ENCODE data around the gene LEPROT. TPM values are rescaled to one million over a fixed set of nuclear protein-coding genes. Genes with fewer than 3 reads are reported as not detected.

The LEPROT gene
- total and polyA plus RNA-seq, 2 experiments from 2014 or later, result 22.9 to 24.9 TPM

DNA sequence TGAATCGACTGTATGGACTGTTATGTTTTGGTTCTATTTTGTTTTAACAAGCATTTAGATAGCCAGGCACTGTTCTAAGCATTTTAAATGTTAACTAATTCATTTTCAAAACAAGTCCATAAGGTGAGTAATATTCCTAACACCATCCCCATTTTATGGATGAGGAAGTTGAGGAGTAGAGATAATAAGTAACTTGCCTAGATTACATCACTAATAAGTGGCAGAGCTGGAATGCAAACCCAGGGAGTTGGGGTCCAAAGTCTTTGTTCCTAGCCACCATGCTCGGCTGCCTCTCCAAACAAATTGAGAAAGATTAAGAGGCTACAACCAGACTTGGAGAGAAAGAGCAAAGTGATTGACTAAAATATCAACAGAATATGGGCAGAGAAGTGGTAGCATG lies 12.6 kb upstream of the LEPROT start:
- DNase-seq (ENCODE audit: low spot score) (no peak), ATAC-seq (no peak)
- no peak overlapping the region for H3K4me2 ChIP-seq
- peaks cover 8% of the 10 kb centered on the region for H3K4me1 Mint-ChIP-seq
- no peak overlapping the region for H2AFZ ChIP-seq
- no peaks in the 10 kb centered on the region for H3K27me3 Mint-ChIP-seq (ENCODE audit: insufficient read depth, low read depth, poor library complexity)
- H3K36me3 ChIP-seq (ENCODE audit: insufficient read depth), result no peaks in the 10 kb centered on the region
- H3K9me2 ChIP-seq (ENCODE audit: insufficient read depth), result no peaks in the 10 kb centered on the region
- H3K27ac Mint-ChIP-seq, result no peak overlapping the region
- no peaks in the 10 kb centered on the region for H3K27me3 ChIP-seq (ENCODE audit: insufficient read depth)
- no peaks in the 10 kb centered on the region for H3K79me2 ChIP-seq (replicated peaks; ENCODE audit: insufficient read depth)
- TF ChIP-seq, protein P1, sequence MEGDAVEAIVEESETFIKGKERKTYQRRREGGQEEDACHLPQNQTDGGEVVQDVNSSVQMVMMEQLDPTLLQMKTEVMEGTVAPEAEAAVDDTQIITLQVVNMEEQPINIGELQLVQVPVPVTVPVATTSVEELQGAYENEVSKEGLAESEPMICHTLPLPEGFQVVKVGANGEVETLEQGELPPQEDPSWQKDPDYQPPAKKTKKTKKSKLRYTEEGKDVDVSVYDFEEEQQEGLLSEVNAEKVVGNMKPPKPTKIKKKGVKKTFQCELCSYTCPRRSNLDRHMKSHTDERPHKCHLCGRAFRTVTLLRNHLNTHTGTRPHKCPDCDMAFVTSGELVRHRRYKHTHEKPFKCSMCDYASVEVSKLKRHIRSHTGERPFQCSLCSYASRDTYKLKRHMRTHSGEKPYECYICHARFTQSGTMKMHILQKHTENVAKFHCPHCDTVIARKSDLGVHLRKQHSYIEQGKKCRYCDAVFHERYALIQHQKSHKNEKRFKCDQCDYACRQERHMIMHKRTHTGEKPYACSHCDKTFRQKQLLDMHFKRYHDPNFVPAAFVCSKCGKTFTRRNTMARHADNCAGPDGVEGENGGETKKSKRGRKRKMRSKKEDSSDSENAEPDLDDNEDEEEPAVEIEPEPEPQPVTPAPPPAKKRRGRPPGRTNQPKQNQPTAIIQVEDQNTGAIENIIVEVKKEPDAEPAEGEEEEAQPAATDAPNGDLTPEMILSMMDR (conservative IDR thresholded peaks at IDR 0.05; ENCODE audit: low read depth in 2 of 2), result no peak
- TF ChIP-seq REST (IDR thresholded peaks at IDR 0.05; ENCODE audit: unreplicated experiment) (no peak), ZNF331 (CRISPR knock-in tag; IDR thresholded peaks at IDR 0.05; ENCODE audit: low read depth) (no peak), POLR2AphosphoS5 (IDR thresholded peaks at IDR 0.05; ENCODE audit: low read depth) (no peak), STAT1 (IDR thresholded peaks at IDR 0.05; ENCODE audit: unreplicated experiment) (no peak), JUNB (IDR thresholded peaks at IDR 0.05; ENCODE audit: unreplicated experiment) (no peak), ZNF114 (CRISPR knock-in tag; IDR thresholded peaks at IDR 0.05) (no peak), CREB1 (CRISPR knock-in tag; IDR thresholded peaks at IDR 0.05; ENCODE audit: low read depth) (no peak), EZH2phosphoT487 (IDR thresholded peaks at IDR 0.05; ENCODE audit: unreplicated experiment) (no peak), NANOG (IDR thresholded peaks at IDR 0.05; ENCODE audit: borderline replicate concordance) (no peak), EZH2 (IDR thresholded peaks at IDR 0.05; ENCODE audit: low read depth, unreplicated experiment) (no peak)
- TF ChIP-seq, protein P2, sequence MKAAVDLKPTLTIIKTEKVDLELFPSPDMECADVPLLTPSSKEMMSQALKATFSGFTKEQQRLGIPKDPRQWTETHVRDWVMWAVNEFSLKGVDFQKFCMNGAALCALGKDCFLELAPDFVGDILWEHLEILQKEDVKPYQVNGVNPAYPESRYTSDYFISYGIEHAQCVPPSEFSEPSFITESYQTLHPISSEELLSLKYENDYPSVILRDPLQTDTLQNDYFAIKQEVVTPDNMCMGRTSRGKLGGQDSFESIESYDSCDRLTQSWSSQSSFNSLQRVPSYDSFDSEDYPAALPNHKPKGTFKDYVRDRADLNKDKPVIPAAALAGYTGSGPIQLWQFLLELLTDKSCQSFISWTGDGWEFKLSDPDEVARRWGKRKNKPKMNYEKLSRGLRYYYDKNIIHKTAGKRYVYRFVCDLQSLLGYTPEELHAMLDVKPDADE (IDR thresholded peaks at IDR 0.05), result no peak
- TF ChIP-seq, protein P3, sequence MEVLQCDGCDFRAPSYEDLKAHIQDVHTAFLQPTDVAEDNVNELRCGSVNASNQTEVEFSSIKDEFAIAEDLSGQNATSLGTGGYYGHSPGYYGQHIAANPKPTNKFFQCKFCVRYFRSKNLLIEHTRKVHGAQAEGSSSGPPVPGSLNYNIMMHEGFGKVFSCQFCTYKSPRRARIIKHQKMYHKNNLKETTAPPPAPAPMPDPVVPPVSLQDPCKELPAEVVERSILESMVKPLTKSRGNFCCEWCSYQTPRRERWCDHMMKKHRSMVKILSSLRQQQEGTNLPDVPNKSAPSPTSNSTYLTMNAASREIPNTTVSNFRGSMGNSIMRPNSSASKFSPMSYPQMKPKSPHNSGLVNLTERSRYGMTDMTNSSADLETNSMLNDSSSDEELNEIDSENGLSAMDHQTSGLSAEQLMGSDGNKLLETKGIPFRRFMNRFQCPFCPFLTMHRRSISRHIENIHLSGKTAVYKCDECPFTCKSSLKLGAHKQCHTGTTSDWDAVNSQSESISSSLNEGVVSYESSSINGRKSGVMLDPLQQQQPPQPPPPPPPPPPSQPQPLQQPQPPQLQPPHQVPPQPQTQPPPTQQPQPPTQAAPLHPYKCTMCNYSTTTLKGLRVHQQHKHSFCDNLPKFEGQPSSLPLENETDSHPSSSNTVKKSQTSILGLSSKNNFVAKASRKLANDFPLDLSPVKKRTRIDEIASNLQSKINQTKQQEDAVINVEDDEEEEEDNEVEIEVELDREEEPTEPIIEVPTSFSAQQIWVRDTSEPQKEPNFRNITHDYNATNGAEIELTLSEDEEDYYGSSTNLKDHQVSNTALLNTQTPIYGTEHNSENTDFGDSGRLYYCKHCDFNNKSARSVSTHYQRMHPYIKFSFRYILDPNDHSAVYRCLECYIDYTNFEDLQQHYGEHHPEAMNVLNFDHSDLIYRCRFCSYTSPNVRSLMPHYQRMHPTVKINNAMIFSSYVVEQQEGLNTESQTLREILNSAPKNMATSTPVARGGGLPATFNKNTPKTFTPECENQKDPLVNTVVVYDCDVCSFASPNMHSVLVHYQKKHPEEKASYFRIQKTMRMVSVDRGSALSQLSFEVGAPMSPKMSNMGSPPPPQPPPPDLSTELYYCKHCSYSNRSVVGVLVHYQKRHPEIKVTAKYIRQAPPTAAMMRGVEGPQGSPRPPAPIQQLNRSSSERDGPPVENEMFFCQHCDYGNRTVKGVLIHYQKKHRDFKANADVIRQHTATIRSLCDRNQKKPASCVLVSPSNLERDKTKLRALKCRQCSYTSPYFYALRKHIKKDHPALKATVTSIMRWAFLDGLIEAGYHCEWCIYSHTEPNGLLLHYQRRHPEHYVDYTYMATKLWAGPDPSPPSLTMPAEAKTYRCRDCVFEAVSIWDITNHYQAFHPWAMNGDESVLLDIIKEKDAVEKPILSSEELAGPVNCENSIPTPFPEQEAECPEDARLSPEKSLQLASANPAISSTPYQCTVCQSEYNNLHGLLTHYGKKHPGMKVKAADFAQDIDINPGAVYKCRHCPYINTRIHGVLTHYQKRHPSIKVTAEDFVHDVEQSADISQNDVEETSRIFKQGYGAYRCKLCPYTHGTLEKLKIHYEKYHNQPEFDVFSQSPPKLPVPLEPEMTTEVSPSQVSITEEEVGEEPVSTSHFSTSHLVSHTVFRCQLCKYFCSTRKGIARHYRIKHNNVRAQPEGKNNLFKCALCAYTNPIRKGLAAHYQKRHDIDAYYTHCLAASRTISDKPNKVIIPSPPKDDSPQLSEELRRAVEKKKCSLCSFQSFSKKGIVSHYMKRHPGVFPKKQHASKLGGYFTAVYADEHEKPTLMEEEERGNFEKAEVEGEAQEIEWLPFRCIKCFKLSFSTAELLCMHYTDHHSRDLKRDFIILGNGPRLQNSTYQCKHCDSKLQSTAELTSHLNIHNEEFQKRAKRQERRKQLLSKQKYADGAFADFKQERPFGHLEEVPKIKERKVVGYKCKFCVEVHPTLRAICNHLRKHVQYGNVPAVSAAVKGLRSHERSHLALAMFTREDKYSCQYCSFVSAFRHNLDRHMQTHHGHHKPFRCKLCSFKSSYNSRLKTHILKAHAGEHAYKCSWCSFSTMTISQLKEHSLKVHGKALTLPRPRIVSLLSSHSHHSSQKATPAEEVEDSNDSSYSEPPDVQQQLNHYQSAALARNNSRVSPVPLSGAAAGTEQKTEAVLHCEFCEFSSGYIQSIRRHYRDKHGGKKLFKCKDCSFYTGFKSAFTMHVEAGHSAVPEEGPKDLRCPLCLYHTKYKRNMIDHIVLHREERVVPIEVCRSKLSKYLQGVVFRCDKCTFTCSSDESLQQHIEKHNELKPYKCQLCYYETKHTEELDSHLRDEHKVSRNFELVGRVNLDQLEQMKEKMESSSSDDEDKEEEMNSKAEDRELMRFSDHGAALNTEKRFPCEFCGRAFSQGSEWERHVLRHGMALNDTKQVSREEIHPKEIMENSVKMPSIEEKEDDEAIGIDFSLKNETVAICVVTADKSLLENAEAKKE (CRISPR knock-in tag; IDR thresholded peaks at IDR 0.05), result no peak
- no peak overlapping the region for H3K27ac ChIP-seq (ENCODE audit: low read depth)
- H3F3A ChIP-seq (replicated peaks; ENCODE audit: low read depth), result no peaks in the 10 kb centered on the region
- H4K20me1 ChIP-seq (replicated peaks; ENCODE audit: insufficient read depth), result no peaks in the 10 kb centered on the region
- no peak overlapping the region for H3K4me3 Mint-ChIP-seq
- no peak overlapping the region for H3K4me3 ChIP-seq
- no peaks in the 10 kb centered on the region for H3K9me3 Mint-ChIP-seq
- peaks cover 11% of the 10 kb centered on the region; the same call in 1 of the 2 replicates for H3K4me1 ChIP-seq (ENCODE audit: insufficient read depth)
- H3K36me3 Mint-ChIP-seq (ENCODE audit: low read depth), result no peaks in the 10 kb centered on the region
